ENCODE measurements around the gene SHC3.

SHC3 gene

DNA sequence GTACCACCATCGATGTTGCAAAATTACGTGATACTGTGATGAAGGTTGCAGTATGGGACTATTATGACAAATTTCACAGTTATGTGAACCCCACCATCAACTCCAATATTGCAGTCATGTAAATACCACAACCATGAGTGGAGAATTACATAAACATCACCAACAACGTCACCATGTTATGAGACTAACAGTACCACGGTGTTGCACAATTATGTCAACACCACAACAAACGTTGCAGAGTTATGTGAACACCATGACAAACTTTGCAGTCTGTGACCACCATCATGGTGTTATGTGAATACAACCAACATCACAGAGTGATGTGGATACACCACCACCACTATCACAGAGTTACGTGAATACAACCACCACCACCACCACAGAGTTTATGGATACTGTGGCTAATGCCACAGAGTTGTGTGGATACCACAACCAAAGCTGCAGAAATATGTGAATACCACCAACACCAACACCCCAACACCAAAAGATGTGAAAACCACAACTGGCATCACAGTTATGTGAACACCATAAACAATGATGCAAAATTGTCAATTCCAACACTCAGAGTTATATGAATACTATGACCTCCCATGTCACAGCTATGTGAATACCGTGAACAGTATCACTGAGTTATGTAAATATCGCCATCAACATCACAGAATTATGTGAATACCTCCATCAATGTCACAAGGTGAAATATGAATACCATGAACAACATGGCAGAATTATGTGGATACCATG, 62.4 kb downstream of the SHC3 start:
- TF ChIP-seq FOXM1 (IDR thresholded peaks at IDR 0.05; ENCODE audit: borderline replicate concordance) (no peak), ARNT (IDR thresholded peaks at IDR 0.05) (no peak), TARDBP (IDR thresholded peaks at IDR 0.05) (no peak), CTBP1 (IDR thresholded peaks at IDR 0.05; ENCODE audit: borderline replicate concordance) (no peak), FOXA1 (IDR thresholded peaks at IDR 0.05) (no peak), SUZ12 (IDR thresholded peaks at IDR 0.05) (no peak), NFRKB (IDR thresholded peaks at IDR 0.05) (no peak), BHLHE40 (IDR thresholded peaks at IDR 0.05; ENCODE audit: borderline replicate concordance) (no peak), ZNF384 (IDR thresholded peaks at IDR 0.05) (no peak)
- POLR2A ChIA-PET = no interaction called here
- no peak for DNase-seq (ENCODE audit: extremely low spot score)
- CTCF ChIA-PET = no interaction called here

DNA sequence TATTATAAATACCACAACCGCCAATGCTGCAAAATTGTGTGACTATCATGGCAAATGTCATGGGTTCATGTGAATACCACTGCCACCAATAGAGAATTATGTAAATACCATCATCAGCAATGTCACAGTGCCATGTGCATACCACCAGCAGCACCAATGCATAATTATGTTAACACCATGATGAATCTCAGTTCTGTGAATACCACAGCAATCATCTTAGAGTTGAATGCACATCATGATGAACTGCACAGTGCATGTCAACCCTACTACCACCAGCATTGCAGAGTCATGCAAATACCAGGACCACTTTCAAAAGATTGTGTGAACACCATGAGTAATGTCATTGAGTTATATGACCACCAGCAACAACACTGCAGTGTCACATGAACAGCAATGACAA, 63.2 kb downstream of the SHC3 start:
- DNase-seq (ENCODE audit: extremely low spot score) = no peak
- no peak for TF ChIP-seq CTBP1 (IDR thresholded peaks at IDR 0.05; ENCODE audit: borderline replicate concordance)
- no peak for TF ChIP-seq ARNT (IDR thresholded peaks at IDR 0.05)
- TF ChIP-seq TARDBP (IDR thresholded peaks at IDR 0.05) = no peak
- no peak for TF ChIP-seq HDGF (IDR thresholded peaks at IDR 0.05; ENCODE audit: borderline replicate concordance)
- CTCF ChIA-PET = no interaction called here
- POLR2A ChIA-PET = no interaction called here

DNA sequence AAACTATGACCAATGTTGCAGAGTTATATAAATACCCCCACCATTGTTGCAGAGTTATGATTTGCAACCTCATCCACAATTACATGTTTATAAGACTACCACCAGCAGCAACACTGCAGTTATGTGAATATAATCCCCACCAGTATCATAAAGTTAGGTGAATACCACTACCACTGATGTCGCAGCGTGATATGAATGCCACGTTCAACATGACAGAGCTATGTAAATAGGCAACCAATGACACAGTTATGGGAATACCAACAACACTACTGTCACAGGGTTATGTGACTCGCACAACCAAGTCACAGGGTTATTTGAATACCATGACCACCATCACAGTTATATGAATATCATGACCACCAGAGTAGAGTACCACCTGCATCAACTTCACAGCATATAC, 63.9 kb downstream of the SHC3 start:
- no peak for TF ChIP-seq L3MBTL2 (conservative IDR thresholded peaks at IDR 0.05)
- no peak for TF ChIP-seq NFRKB (IDR thresholded peaks at IDR 0.05)
- TF ChIP-seq FOXM1 (IDR thresholded peaks at IDR 0.05; ENCODE audit: borderline replicate concordance) = no peak
- TF ChIP-seq, protein P1, sequence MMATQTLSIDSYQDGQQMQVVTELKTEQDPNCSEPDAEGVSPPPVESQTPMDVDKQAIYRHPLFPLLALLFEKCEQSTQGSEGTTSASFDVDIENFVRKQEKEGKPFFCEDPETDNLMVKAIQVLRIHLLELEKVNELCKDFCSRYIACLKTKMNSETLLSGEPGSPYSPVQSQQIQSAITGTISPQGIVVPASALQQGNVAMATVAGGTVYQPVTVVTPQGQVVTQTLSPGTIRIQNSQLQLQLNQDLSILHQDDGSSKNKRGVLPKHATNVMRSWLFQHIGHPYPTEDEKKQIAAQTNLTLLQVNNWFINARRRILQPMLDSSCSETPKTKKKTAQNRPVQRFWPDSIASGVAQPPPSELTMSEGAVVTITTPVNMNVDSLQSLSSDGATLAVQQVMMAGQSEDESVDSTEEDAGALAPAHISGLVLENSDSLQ (IDR thresholded peaks at IDR 0.05) = no peak
- no peak for TF ChIP-seq TARDBP (IDR thresholded peaks at IDR 0.05)
- TF ChIP-seq FOXK2 (IDR thresholded peaks at IDR 0.05) = no peak
- DNase-seq (ENCODE audit: extremely low spot score) = no peak
- ChIA-PET CTCF (no interaction called here), POLR2A (no interaction called here)

DNA sequence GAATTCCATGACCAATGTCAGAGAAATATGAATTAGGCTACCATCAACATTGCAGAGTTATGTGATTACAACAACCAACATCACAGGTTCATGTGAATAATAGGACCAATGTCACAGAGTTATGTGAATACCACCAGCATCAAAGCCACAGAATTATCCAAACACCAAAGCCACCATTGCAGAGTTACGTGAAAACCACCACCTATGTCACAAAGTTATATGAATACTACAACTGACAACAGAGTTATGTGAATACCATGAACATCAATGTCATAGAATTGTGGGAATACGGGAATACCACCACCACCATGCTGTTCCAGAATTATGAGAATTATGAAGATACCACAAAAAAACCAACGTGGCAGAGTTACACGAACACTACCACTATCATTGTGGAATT, 64.8 kb downstream of the SHC3 start:
- ChIA-PET POLR2A (no interaction called here), CTCF (no interaction called here)
- no peak for DNase-seq (ENCODE audit: extremely low spot score)
- no peak for TF ChIP-seq HDGF (IDR thresholded peaks at IDR 0.05; ENCODE audit: borderline replicate concordance)
- no peak for TF ChIP-seq BHLHE40 (IDR thresholded peaks at IDR 0.05; ENCODE audit: borderline replicate concordance)
- no peak for TF ChIP-seq FOXK2 (IDR thresholded peaks at IDR 0.05)
- TF ChIP-seq LEF1 (IDR thresholded peaks at IDR 0.05; ENCODE audit: borderline replicate concordance) = no peak
- TF ChIP-seq FOXM1 (IDR thresholded peaks at IDR 0.05; ENCODE audit: borderline replicate concordance) = no peak
- TF ChIP-seq NFRKB (IDR thresholded peaks at IDR 0.05) = no peak
- no peak for TF ChIP-seq TARDBP (IDR thresholded peaks at IDR 0.05)
- TF ChIP-seq ZNF384 (IDR thresholded peaks at IDR 0.05) = no peak
- no peak for TF ChIP-seq CTBP1 (IDR thresholded peaks at IDR 0.05; ENCODE audit: borderline replicate concordance)
- TF ChIP-seq ELF4 (IDR thresholded peaks at IDR 0.05) = no peak
- no peak for TF ChIP-seq SUZ12 (IDR thresholded peaks at IDR 0.05)
- no peak for TF ChIP-seq L3MBTL2 (conservative IDR thresholded peaks at IDR 0.05)
- TF ChIP-seq FOXA1 (IDR thresholded peaks at IDR 0.05) = no peak

GRCh38 chr9:89112243-89112642, 66.4 kb downstream of the SHC3 start:
- CTCF ChIA-PET = interaction anchor here (0.5 kb wide), 1 partner anchor 253 kb away, joined by 4 read pairs; no protein-coding TSS in a partner anchor

DNA sequence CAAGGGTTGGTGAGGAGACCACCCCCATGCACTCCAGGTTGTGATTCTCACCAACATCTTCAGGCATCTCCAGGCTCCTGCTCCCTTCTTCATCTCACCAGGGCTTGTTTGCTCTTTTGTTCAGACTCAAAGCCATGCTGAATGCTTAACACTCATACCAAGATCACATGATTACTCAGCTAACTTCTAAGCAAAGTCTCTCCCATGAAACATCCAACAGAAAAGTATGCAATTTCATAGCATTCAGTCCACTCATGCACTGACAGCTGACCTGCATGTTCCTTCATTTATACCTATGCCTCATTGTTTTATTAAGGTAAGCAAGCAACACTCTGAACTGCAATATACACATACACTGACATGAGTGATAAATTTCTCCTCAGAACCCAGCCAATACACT, 69.0 kb downstream of the SHC3 start:
- ChIA-PET CTCF (no interaction called here), POLR2A (no interaction called here)
- no peak for DNase-seq (ENCODE audit: extremely low spot score)
- no peak for TF ChIP-seq CTBP1 (IDR thresholded peaks at IDR 0.05; ENCODE audit: borderline replicate concordance)
- TF ChIP-seq SUZ12 (IDR thresholded peaks at IDR 0.05) = no peak
- no peak for TF ChIP-seq NFRKB (IDR thresholded peaks at IDR 0.05)
- TF ChIP-seq FOXA1 (IDR thresholded peaks at IDR 0.05) = no peak
- no peak for TF ChIP-seq ELF4 (IDR thresholded peaks at IDR 0.05)
- TF ChIP-seq TARDBP (IDR thresholded peaks at IDR 0.05) = no peak
- TF ChIP-seq L3MBTL2 (conservative IDR thresholded peaks at IDR 0.05) = no peak
- TF ChIP-seq, protein P1 (IDR thresholded peaks at IDR 0.05) = no peak
- TF ChIP-seq LEF1 (IDR thresholded peaks at IDR 0.05; ENCODE audit: borderline replicate concordance) = no peak
- TF ChIP-seq SP1 (IDR thresholded peaks at IDR 0.05) = no peak
- no peak for TF ChIP-seq BHLHE40 (IDR thresholded peaks at IDR 0.05; ENCODE audit: borderline replicate concordance)
- TF ChIP-seq HDGF (IDR thresholded peaks at IDR 0.05; ENCODE audit: borderline replicate concordance) = no peak
- TF ChIP-seq ARNT (IDR thresholded peaks at IDR 0.05) = no peak
- TF ChIP-seq FOXK2 (IDR thresholded peaks at IDR 0.05) = no peak

More at GRCh38 chr9:89112243-89112642, 66.4 kb downstream of the SHC3 start:
- DNase-seq (ENCODE audit: extremely low spot score) = no peak
- TF ChIP-seq TARDBP (IDR thresholded peaks at IDR 0.05) = no peak
- TF ChIP-seq ELF4 (IDR thresholded peaks at IDR 0.05) = no peak
- no peak for TF ChIP-seq ARNT (IDR thresholded peaks at IDR 0.05)
- no peak for TF ChIP-seq LEF1 (IDR thresholded peaks at IDR 0.05; ENCODE audit: borderline replicate concordance)
- TF ChIP-seq, protein P1 (IDR thresholded peaks at IDR 0.05) = no peak
- no peak for TF ChIP-seq FOXA1 (IDR thresholded peaks at IDR 0.05)
- TF ChIP-seq HDGF (IDR thresholded peaks at IDR 0.05; ENCODE audit: borderline replicate concordance) = no peak
- no peak for TF ChIP-seq SUZ12 (IDR thresholded peaks at IDR 0.05)
- TF ChIP-seq ZNF384 (IDR thresholded peaks at IDR 0.05) = no peak
- POLR2A ChIA-PET = no interaction called here
